Nucleus accumbens (tissue), 56 donors: Measurements from ENCODE around the gene ATP5F1E.
"Not testable (repeated sequence)": the region's sequence is repeated elsewhere in the genome, so short reads cannot be mapped to it uniquely, and the experiment has no call there.

Experiments
- DNase-seq, 56 donors: peaks; one replicate each; lab custom pipeline; 2025; lab: John Stamatoyannopoulos, UW

ATP5F1E gene

DNA sequence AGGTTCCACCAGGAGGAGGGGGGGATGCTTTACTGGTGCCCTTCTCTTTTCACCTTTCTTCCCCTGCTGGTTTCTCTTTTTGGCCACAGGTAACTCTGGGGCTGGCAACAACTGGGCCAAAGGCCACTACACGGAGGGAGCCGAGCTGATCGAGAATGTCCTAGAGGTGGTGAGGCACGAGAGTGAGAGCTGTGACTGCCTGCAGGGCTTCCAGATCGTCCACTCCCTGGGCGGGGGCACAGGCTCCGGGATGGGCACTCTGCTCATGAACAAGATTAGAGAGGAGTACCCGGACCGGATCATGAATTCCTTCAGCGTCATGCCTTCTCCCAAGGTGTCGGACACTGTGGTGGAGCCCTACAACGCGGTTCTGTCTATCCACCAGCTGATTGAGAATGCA lies 8.5 kb downstream of the ATP5F1E start:
- DNase-seq, result no peak

DNA sequence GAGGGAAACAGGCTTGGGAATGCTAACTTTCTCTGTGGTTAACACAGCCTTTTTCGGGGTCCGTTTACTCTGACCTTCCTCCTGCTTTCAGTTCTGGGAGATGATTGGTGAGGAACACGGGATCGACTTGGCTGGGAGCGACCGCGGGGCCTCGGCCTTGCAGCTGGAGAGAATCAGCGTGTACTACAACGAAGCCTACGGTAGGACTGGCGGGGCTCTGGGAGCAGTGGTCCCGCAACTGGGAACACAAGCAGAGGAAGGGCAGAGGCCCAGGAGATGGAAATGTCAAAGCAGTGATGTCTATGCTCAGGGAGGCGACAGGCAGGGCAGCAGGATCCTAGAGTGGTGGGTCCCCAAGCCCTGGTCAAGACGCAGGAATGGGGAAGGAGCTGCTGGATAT lies 9.4 kb downstream of the ATP5F1E start:
- DNase-seq, result no peak

DNA sequence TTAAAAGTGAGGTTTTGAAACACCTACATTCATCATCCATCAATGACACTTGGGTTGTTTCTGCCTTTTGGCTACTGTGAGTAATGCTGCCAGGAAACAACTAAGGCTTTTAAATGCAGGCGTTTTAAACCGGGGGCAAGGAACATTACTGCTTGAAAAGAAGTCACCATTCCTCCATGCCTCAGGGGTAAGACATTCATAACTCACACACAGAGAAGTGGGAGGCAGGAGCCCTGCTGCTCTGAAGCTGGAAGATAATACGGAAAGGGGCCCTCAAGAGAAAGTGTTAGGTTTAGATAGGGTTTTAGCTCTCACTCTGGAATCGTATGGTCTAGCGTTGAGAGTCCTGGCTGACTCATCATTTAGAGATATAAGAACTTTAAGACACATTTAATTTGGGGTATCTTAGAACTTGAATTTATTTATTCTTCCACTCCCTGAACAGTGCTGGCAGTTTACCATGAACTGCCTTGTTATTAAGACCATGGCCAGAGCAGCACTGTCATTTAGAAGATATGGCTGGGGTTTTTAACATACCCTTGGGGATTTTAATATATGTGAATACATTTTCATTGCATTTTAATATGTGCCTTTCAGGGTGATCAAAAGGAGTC lies 11.1 kb downstream of the ATP5F1E start:
- DNase-seq, result no peak

GRCh38 chr20:59019217-59019616 lies 12.9 kb downstream of the ATP5F1E start, which contains the start of gene TUBB1:
Gene TUBB1 (plus strand): TSS chr20:59019429. CDS start chr20:59019523, 94 bp downstream.
- DNase-seq, result no peak

DNA sequence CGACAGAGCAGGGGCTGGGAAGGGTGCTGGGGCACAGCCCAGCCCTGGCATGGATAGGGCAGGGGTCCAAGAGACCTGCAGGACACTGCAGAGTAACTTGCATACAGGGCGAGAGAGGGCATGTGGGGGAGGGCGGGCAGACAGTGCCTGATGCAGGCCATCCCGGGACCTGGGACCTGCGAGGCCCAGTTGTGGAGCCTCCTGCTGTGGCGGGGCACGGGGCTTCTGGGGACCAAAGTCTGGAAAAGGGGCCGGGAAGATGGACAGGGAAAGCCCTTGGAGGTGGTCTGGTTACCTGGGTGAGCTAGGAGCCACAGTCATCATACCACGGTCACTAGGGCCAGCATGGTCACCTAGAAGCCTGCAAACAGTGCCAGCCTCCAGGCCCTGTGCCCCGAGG lies 13.3 kb downstream of the ATP5F1E start:
- no peak for DNase-seq

DNA sequence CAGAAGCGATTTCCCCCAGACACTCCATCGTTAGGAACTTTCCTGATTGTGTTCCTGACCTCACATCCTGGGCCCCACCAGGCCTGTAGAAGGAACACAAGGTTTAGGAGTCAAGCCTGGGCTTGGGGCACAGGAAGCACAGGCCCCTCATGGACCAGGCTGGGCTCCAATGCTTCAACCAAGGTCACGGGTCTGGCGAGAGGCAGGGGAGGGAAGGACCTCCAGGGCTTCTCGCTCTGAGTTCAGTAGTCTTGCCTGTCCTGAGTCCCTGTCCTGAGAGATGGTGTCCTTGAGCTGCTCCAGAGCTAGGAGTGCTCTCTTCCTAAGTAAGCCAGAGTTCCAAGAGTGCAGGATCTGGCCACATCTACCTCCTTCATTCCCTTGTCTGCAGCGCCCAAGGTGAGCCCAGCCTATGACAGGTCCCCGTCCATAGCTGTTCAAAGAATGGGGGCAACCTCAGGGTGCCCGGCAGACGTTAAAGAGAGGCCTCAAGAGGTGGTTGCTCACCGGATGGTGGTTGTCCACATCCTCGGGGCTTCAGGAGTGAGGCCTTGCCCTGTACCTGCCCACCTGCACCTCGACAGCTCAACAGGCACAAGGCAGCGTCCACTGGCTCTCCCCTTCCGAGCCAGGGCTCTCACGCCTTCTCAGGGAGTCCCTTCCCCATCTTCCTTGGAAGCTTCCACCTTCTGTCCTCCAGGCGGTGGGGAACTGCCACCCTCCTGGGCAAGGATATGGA lies 14.5 kb downstream of the ATP5F1E start:
- DNase-seq, result no peak

DNA sequence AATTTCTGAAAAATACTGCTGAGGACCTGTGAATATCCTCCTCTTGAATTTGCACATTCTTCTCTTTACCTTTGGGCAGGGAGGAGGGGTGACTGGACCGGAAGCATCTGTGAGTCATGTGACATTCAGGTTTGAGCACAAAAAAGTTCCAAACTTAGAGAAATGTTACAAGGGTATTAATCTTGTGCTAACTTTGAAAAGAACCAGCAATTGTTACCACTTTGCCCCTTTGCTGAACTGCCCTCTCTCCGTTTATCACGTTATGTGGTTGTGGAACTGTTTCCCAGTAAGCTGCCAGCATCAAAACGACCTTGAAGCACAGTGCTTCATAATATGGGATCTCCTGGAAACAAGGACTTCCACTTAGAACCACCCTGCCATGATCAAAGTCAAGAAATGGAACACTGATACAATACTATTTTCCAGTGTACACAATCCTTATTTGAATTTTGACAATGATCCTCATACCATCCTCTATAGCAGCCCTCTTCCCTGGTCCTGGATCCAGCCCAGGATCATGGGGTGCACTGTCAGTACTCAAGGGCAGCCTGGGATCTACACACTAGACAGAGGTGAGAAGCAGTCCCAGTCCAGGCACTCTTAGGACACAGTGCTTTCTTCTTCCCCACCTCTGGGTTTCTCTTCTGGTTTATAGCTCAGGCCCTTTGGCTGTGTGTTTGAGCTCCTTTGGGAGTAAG lies 15.2 kb downstream of the ATP5F1E start:
- DNase-seq, result no peak

- no peak for DNase-seq
Observed at GRCh38 chr20:59015812-59016711, 16.1 kb downstream of the ATP5F1E start.

GRCh38 chr20:59015411-59015810 lies 16.7 kb downstream of the ATP5F1E start:
- DNase-seq, result no peak

DNA sequence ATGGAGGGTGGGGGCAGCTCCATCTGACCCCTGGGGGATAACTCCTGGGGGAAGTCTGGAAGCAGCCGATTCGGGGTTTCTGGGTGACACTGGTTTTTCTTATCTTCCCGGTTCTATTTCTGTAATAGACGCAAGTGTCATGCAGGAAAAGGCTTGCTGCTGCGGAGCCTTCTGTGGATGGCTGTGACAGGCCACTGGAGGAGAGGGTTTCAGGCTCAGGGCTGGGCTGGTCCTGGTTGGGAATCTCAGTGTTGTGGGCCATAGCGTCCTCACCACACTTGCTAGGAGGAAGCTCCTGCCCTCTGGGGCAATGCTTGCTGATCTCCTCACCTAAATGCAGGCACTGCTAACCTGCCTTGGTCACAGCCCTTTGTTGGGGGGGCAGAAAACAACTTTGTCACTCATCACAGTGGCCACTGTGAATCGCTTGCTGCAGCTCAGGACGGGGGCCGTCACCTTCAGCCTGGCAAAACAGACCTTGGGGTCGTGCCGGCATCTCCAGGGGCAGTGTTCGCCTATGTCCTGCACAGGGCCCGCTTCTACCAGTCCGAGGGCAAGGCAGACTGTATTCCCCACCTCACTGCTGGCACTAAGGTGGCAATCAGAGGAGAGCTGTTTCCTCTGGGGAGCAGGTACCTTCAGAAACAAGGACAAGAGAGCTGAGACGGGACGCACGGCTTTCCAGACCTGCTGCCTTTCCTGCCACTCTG lies 17.3 kb downstream of the ATP5F1E start:
- no peak for DNase-seq

DNA sequence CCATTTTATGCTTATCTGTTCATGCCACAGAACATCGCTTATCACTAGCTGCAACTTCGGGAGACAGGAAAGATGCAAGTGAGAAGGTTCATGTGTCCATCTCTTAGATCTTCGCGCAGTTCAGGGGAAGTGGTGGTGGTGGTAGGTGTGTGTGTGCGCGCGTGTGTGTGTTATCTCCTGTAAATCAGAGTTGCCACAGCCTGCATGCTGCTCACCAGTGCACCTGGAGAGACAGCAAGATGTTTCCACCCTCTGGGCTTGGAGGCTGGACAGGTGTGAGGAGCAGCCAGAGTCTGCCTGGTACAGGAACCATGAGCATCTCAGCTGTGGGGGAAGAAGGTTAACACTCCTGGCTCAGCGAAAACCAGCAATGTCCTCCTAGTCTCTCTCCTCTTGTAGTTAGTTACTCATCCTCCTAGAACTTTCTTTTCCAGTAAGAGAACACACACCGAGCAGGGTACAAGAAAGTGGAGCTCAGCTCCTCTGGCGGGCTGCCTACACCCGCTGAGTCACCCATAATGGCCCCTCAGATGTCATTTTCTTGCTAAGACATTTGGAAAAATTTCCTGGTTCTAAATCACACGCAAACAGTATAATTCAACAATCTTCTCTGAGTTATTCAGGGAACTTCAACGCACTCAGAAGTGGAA lies 18.1 kb downstream of the ATP5F1E start:
- peak in 11 of 56 donors; percentile 28 to 70 (median 41) for DNase-seq

GRCh38 chr20:59013031-59013951 lies 18.8 kb downstream of the ATP5F1E start:
- DNase-seq, result no peak

DNA sequence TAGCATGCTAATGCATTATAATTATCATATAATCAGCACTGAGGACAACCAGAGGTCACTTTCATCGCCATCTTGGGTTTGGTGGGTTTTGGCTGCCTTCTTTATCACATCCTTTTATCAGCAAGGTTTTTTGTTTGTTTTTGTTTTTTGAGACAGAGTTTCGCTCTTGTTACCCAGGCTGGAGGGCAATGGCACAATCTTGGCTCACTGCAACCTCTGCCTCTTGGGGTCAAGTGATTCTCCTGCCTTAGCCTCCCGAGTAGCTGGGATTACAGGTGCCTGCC lies 20.3 kb downstream of the ATP5F1E start:
- not testable (repeated sequence) for DNase-seq

DNA sequence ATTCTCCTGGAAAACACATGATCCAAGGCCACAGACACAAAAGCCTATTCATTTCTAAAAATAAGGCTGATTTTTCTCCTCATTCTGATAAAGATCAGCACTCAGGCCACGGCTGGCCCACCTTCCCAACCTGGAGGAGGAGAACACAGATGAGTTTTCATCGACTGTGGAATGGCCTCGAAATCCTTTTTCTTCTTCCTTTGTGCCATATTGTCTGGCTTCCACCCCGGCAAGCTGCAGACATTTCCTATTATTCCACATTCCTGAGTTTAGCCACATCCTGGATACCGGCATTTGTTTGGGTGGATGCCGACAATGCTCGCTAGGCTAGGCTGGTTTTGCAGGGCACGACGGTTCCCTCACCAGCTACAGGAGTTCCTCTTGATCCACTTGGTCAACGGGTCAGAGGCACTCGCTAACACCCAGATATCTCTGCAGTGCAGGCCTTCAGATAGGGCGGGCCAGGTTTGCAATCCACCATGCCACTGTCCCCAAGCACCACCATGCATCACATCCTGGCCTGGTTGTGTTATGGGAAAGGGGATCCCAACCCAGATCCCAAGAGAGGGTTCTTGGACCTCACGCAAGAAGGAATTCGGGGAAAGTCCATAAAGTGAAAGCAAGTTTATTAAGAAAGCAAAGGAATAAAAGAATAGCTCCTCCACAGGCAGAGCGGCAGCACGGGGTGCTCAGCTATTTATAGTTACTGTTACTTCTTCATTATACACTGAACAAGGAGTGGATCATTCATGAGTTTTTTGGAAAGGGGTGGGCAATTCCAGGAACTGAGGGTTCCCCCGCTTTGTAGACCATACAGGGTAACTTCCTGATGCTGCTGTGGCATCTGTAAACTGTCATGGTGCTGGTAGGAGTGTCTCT lies 20.9 kb downstream of the ATP5F1E start:
- no peak for DNase-seq

DNA sequence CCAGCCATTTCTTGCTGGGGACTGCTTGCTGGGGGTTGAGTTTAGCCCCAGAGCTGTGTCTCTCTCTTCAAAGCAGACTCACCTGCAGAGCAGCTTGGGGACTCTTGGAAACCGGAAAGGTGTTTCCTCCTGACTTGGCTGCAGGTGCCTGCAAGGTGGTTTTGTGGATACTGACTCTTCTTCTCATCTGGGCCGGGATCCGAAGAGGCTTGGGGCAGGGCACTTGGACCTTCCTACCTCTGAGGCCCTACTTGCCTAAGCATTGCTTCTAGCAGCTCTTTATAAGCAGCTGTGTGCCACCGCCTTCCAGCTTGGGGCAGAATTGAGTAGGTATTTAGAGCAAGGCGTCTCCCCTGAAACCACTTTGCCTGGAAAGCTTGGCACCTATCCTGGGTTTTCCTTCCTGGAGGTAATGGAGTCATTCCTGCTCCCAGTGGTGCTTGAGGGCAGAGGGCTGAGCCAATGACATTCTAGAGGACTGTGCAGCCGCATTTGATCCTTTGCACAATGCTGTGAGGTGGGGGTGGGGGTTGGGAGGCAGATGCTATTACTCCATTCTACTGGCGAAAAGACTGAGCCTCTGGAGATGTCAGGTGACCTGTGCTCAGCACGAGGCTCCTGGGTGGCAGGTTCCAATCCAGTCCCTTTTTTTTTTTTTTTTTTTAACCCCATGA lies 21.7 kb downstream of the ATP5F1E start:
- no peak for DNase-seq

GRCh38 chr20:59008715-59009336 lies 23.3 kb downstream of the ATP5F1E start:
- DNase-seq, result no peak
